Effector memory CD4-positive, alpha-beta T cell (primary cell): Measurements from ENCODE around the gene ING3.
A peak's percentile ranks its signal among the peaks of the same experiment; 100 is the strongest.

Experiments used
- DNase-seq, 3 donors: peaks; one replicate each; pipeline ENCODE4 v3.0.0-alpha.2; 2020
- H3K27ac ChIP-seq: 2 replicates; pipeline ENCODE4 v1.7.0; 2013; ENCODE audit warnings: mild to moderate bottlenecking, low read length, moderate library complexity; ENCODE audit not compliant: insufficient read depth, poor library complexity, severe bottlenecking
- H3K27me3 ChIP-seq: replicated peaks from 2 replicates; pipeline ENCODE4 v1.7.0; 2013; ENCODE audit warnings: mild to moderate bottlenecking, low read length; ENCODE audit not compliant: insufficient read depth, control insufficient read depth, poor library complexity, severe bottlenecking
- H3K36me3 ChIP-seq: 2 replicates; pipeline ENCODE4 v1.7.0; 2013; ENCODE audit warnings: mild to moderate bottlenecking, low read length, moderate library complexity; ENCODE audit not compliant: control insufficient read depth, insufficient read depth
- H3K4me1 ChIP-seq: 2 replicates; pipeline ENCODE4 v1.7.0; 2013; ENCODE audit warnings: low read length, mild to moderate bottlenecking; ENCODE audit not compliant: control insufficient read depth, insufficient read depth, poor library complexity, severe bottlenecking
- H3K4me3 ChIP-seq: 2 replicates; pipeline ENCODE4 v1.7.0; 2013; ENCODE audit warnings: low read length, low read depth, mild to moderate bottlenecking; ENCODE audit not compliant: insufficient read depth, poor library complexity, severe bottlenecking
- H3K9me3 ChIP-seq: 2 replicates; pipeline ENCODE4 v1.7.0; 2013; ENCODE audit warnings: mild to moderate bottlenecking, low read length, moderate library complexity; ENCODE audit not compliant: control insufficient read depth

ING3 gene

GRCh38 chr7:120987683-120988590 lies 37.4 kb downstream of the ING3 start:
- Histone ChIP-seq H3K27ac (no peak overlapping the region), H3K4me3 (peak overlapping the region; percentile 32), H3K9me3 (no peaks in the 10 kb centered on the region), H3K36me3 (no peaks in the 10 kb centered on the region), H3K27me3 (peaks cover 23% of the 10 kb centered on the region), H3K4me1 (peaks cover 16% of the 10 kb centered on the region)
- peak; percentile 68 to 76 (median 68) for DNase-seq

GRCh38 chr7:120988591-120989256 lies 38.1 kb downstream of the ING3 start, which contains the start of gene CPED1:
CPED1 (plus strand) TSS chr7:120988711; CDS start chr7:120989622, 911 bp downstream.
- peaks cover 16% of the 10 kb centered on the region for H3K4me1 ChIP-seq
- H3K27ac ChIP-seq = no peak within 1 kb of the TSS
- H3K9me3 ChIP-seq = no peaks in the 10 kb centered on the region
- H3K27me3 ChIP-seq = peaks cover 23% of the 10 kb centered on the region
- no peaks in the 10 kb centered on the region for H3K36me3 ChIP-seq
- H3K4me3 ChIP-seq = peak within 1 kb of the TSS; percentile 32
- DNase-seq = peak in 1 of 3 donors; percentile 6

GRCh38 chr7:120989257-120990220 lies 39.0 kb downstream of the ING3 start:
- DNase-seq = no peak
- Histone ChIP-seq H3K9me3 (no peaks in the 10 kb centered on the region), H3K4me1 (peaks cover 16% of the 10 kb centered on the region), H3K4me3 (no peak overlapping the region), H3K27me3 (peaks cover 22% of the 10 kb centered on the region), H3K27ac (no peak overlapping the region), H3K36me3 (no peaks in the 10 kb centered on the region)

GRCh38 chr7:120990468-120991118 lies 40.0 kb downstream of the ING3 start:
- H3K4me3 ChIP-seq = no peak overlapping the region
- no peak overlapping the region for H3K27ac ChIP-seq
- peaks cover 20% of the 10 kb centered on the region for H3K27me3 ChIP-seq
- H3K9me3 ChIP-seq = no peaks in the 10 kb centered on the region
- peaks cover 16% of the 10 kb centered on the region for H3K4me1 ChIP-seq
- H3K36me3 ChIP-seq = no peaks in the 10 kb centered on the region
- no peak for DNase-seq

GRCh38 chr7:120991161-120991560 lies 40.6 kb downstream of the ING3 start:
- Histone ChIP-seq H3K4me3 (no peak overlapping the region), H3K9me3 (no peaks in the 10 kb centered on the region), H3K4me1 (peaks cover 20% of the 10 kb centered on the region), H3K27ac (no peak overlapping the region), H3K27me3 (peaks cover 20% of the 10 kb centered on the region), H3K36me3 (no peaks in the 10 kb centered on the region)
- DNase-seq = no peak

- no peak for DNase-seq
- Histone ChIP-seq H3K4me3 (no peak overlapping the region), H3K27ac (no peak overlapping the region), H3K27me3 (peaks cover 20% of the 10 kb centered on the region), H3K9me3 (no peaks in the 10 kb centered on the region), H3K4me1 (peaks cover 23% of the 10 kb centered on the region), H3K36me3 (no peaks in the 10 kb centered on the region)
These were observed 41.0 kb downstream of the ING3 start for GRCh38 chr7:120991581-120991980.

- no peak for DNase-seq
- Histone ChIP-seq H3K36me3 (no peaks in the 10 kb centered on the region), H3K27me3 (peaks cover 20% of the 10 kb centered on the region), H3K4me3 (no peak overlapping the region), H3K27ac (no peak overlapping the region), H3K9me3 (no peaks in the 10 kb centered on the region), H3K4me1 (peaks cover 23% of the 10 kb centered on the region)
These were observed 41.8 kb downstream of the ING3 start for GRCh38 chr7:120992272-120992964.

- no peaks in the 10 kb centered on the region for H3K9me3 ChIP-seq
- peaks cover 20% of the 10 kb centered on the region for H3K27me3 ChIP-seq
- H3K4me3 ChIP-seq = no peak overlapping the region
- H3K27ac ChIP-seq = no peak overlapping the region
- DNase-seq = no peak
- no peaks in the 10 kb centered on the region for H3K36me3 ChIP-seq
- H3K4me1 ChIP-seq = peaks cover 17% of the 10 kb centered on the region
These were observed 42.5 kb downstream of the ING3 start for GRCh38 chr7:120992965-120993494.
